HUDEP-2 (cell line): ENCODE data around the gene THAP4.

Source experiments
- DNase-seq, 76 experiments: peaks; one replicate each; lab custom pipeline; 2025; ENCODE audit not compliant: unreplicated experiment in 76 of 76; lab: John Stamatoyannopoulos, UW

The THAP4 gene

GRCh38 chr2:241615041-241615440 lies 21.9 kb downstream of the THAP4 start:
- DNase-seq, result no peak

GRCh38 chr2:241613017-241613780 lies 23.8 kb downstream of the THAP4 start:
- peak in 8 of 76 experiments; percentile 2 to 27 (median 20) for DNase-seq

GRCh38 chr2:241612156-241613016 lies 24.6 kb downstream of the THAP4 start:
- no peak for DNase-seq

GRCh38 chr2:241611062-241611461 lies 25.9 kb downstream of the THAP4 start:
- DNase-seq, result no peak

GRCh38 chr2:241609859-241610793 lies 26.8 kb downstream of the THAP4 start:
- peak in 74 of 76 experiments; percentile 20 to 97 (median 87) for DNase-seq

- DNase-seq, result no peak
Measured at GRCh38 chr2:241608881-241609280, 28.1 kb downstream of the THAP4 start.

GRCh38 chr2:241607162-241607885 lies 29.6 kb downstream of the THAP4 start:
- no peak for DNase-seq

GRCh38 chr2:241606186-241606585 lies 30.8 kb downstream of the THAP4 start:
- DNase-seq, result no peak

GRCh38 chr2:241603686-241604085 lies 33.3 kb downstream of the THAP4 start:
- DNase-seq, result no peak

- no peak for DNase-seq
Measured at GRCh38 chr2:241602720-241603119, 34.2 kb downstream of the THAP4 start.

GRCh38 chr2:241601841-241602240 lies 35.1 kb downstream of the THAP4 start:
- DNase-seq, result no peak

- DNase-seq, result no peak
Measured at GRCh38 chr2:241599615-241600014, 37.3 kb downstream of the THAP4 start.

- no peak for DNase-seq
Measured at GRCh38 chr2:241598487-241598886, 38.5 kb downstream of the THAP4 start.

- DNase-seq, result no peak
Measured at GRCh38 chr2:241598061-241598460, 38.9 kb downstream of the THAP4 start.

- no peak for DNase-seq
Measured at GRCh38 chr2:241597561-241597960, 39.4 kb downstream of the THAP4 start.

GRCh38 chr2:241595600-241596140 lies 41.3 kb downstream of the THAP4 start:
- peak in 6 of 76 experiments; percentile 3 to 24 (median 16) for DNase-seq

GRCh38 chr2:241593271-241593670 lies 43.7 kb downstream of the THAP4 start:
- DNase-seq, result no peak

GRCh38 chr2:241592126-241592845 lies 44.7 kb downstream of the THAP4 start:
- DNase-seq, result no peak
